Neural cell (in vitro differentiated cells): ENCODE results near the gene KIF13A. TPM values are rescaled to one million over a fixed set of nuclear protein-coding genes. Genes with fewer than 3 reads are reported as not detected.

Experiments used
- H2AFZ ChIP-seq: fragments of 200-600, 300-800 bp; sonication (generic), shearing (Covaris generic); 2 replicates; pipeline ENCODE4 v1.6.0; 2014; ENCODE audit warnings: low read depth, mild to moderate bottlenecking, antibody characterized with exemption, low read length, moderate library complexity
- H3F3A ChIP-seq: fragments of 200-600 bp; shearing (Covaris generic); 2 replicates; pipeline ENCODE4 v1.6.1; 2016; ENCODE audit warnings: mild to moderate bottlenecking, moderate library complexity, mixed read lengths, antibody characterized with exemption, low read length; ENCODE audit not compliant: insufficient read depth, poor library complexity, severe bottlenecking
- H3K27ac ChIP-seq: fragments of 200-600, 300-800 bp; sonication (generic), shearing (Covaris generic); 2 replicates; pipeline ENCODE4 v1.5.1; 2014; ENCODE audit warnings: mild to moderate bottlenecking, low read length, moderate library complexity
- H3K27me3 ChIP-seq: fragments of 300-800, 200-600 bp; sonication (generic), shearing (Covaris generic); 2 replicates; pipeline ENCODE4 v1.6.0; 2014; ENCODE audit warnings: mild to moderate bottlenecking, low read depth, low read length, moderate library complexity; ENCODE audit not compliant: insufficient read depth
- H3K36me3 ChIP-seq: fragments of 300-800, 200-600 bp; sonication (generic), shearing (Covaris generic); 2 replicates; pipeline ENCODE4 v1.5.1; 2014; ENCODE audit warnings: mild to moderate bottlenecking, antibody characterized with exemption, low read length, moderate library complexity; ENCODE audit not compliant: insufficient read depth
- H3K4me2 ChIP-seq: fragments of 300-800, 200-600 bp; sonication (generic), shearing (Covaris generic); 2 replicates; pipeline ENCODE4 v1.6.0; 2014; ENCODE audit warnings: mild to moderate bottlenecking, low read length
- H3K4me3 ChIP-seq: fragments of 300-800, 200-600 bp; sonication (generic), shearing (Covaris generic); 2 replicates; pipeline ENCODE4 v1.5.1; 2014; ENCODE audit warnings: mild to moderate bottlenecking, low read length, moderate library complexity
- H3K79me2 ChIP-seq: fragments of 200-600 bp; shearing (Covaris generic); replicated peaks from 2 replicates; pipeline ENCODE4 v1.6.0; 2014; ENCODE audit warnings: mild to moderate bottlenecking, low read length, moderate library complexity; ENCODE audit not compliant: insufficient read depth
- H3K9ac ChIP-seq: fragments of 300-800, 200-600 bp; sonication (generic), shearing (Covaris generic); 2 replicates; pipeline ENCODE4 v1.6.1; 2016; ENCODE audit warnings: mild to moderate bottlenecking, low read length, mixed read lengths
- H3K9me2 ChIP-seq: fragments of 200-600 bp; shearing (Covaris generic); 2 replicates; pipeline ENCODE4 v1.6.1; 2016; ENCODE audit warnings: mild to moderate bottlenecking, low read length, mixed read lengths; ENCODE audit not compliant: insufficient read depth
- H3K9me3 ChIP-seq: fragments of 200-600, 300-800 bp; sonication (generic), shearing (Covaris generic); 2 replicates; pipeline ENCODE4 v1.6.1; 2016; ENCODE audit warnings: mild to moderate bottlenecking, mixed run types, low read length, moderate library complexity, mixed read lengths
- H4K20me1 ChIP-seq: fragments of 200-600 bp; shearing (Covaris generic); 2 replicates; pipeline ENCODE4 v1.6.1; 2016; ENCODE audit warnings: mild to moderate bottlenecking, mixed run types; ENCODE audit not compliant: insufficient read depth
- EP300 ChIP-seq: fragments of 450-650 bp; conservative IDR thresholded peaks from 2 replicates; pipeline ENCODE4 v1.6.1; 2014; ENCODE audit warnings: antibody characterized with exemption, mild to moderate bottlenecking, moderate library complexity; ENCODE audit not compliant: poor library complexity, severe bottlenecking
- EZH2 ChIP-seq: fragments of 200-600, 300-800 bp; shearing (Covaris generic), sonication (generic); IDR thresholded peaks from 2 replicates; pipeline ENCODE4 v1.6.1; 2014; ENCODE audit warnings: antibody characterized with exemption, low read length, borderline replicate concordance, mild to moderate bottlenecking; ENCODE audit not compliant: insufficient read depth, poor library complexity, severe bottlenecking
- POLR2AphosphoS5 ChIP-seq: IDR thresholded peaks from 2 replicates; pipeline ENCODE4 v1.6.1; 2012
- RAD21 ChIP-seq: fragments of 450-650 bp; conservative IDR thresholded peaks from 2 replicates; pipeline ENCODE4 v1.6.1; 2014; ENCODE audit warnings: antibody characterized with exemption, mild to moderate bottlenecking, moderate library complexity
- SMC3 ChIP-seq: fragments of 450-650 bp; conservative IDR thresholded peaks from 2 replicates; pipeline ENCODE4 v1.6.1; 2014; ENCODE audit warnings: antibody characterized with exemption, mild to moderate bottlenecking, moderate library complexity; ENCODE audit not compliant: poor library complexity
- TAF1 ChIP-seq: IDR thresholded peaks from 2 replicates; pipeline ENCODE4 v1.6.1; 2012; ENCODE audit warnings: low read depth
- polyA minus RNA-seq: library from RNA; depleted of rRNA, polyadenylated mRNA; stranded (reverse); fragments of >200 nt; gene quantifications from 2 replicates; pipeline ENCODE4 v1.2.3, GENCODE V29; 2014
- polyA plus RNA-seq: library from polyadenylated mRNA; depleted of rRNA; stranded (reverse); fragments of >200 nt; gene quantifications from 2 replicates; pipeline ENCODE4 v1.2.3, GENCODE V29; 2014
- TF ChIP-seq, protein P1 (sequence below): IDR thresholded peaks from 2 replicates; pipeline ENCODE4 v1.6.1; 2012; ENCODE audit warnings: borderline replicate concordance
- TF ChIP-seq, protein P2 (sequence below): fragments of 450-650 bp; IDR thresholded peaks from 2 replicates; pipeline ENCODE4 v1.5.1; 2014; ENCODE audit warnings: antibody characterized with exemption, mild to moderate bottlenecking, moderate library complexity; ENCODE audit not compliant: poor library complexity, severe bottlenecking

KIF13A gene
- polyA plus RNA-seq = 9.4 and 12.8 TPM in 2 replicates
- polyA minus RNA-seq = 32.1 and 33.5 TPM in 2 replicates

DNA sequence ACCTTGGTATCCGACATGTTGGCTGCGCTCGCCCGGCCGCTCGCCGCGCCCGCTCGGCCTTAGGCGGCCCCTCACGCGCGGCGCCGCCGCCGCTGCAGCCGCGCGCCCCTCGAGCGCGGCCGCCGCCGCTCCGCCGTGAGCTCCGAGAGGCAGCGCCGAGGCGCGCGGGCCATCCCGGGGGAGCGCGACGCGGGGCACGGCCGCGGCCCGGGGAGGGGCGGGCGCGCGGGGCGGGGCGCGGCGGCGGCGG is at the start of gene KIF13A:
Gene KIF13A, minus strand, starts transcription at position 189 of the 250 bp plus-strand sequence. Its CDS starts 172 bp downstream, at position 17.
- TF ChIP-seq SMC3 = no peak
- no peak for TF ChIP-seq RAD21
- TF ChIP-seq EZH2 = no peak
- TF ChIP-seq TAF1 = no peak
- no peak for TF ChIP-seq POLR2AphosphoS5
- TF ChIP-seq, protein P1, sequence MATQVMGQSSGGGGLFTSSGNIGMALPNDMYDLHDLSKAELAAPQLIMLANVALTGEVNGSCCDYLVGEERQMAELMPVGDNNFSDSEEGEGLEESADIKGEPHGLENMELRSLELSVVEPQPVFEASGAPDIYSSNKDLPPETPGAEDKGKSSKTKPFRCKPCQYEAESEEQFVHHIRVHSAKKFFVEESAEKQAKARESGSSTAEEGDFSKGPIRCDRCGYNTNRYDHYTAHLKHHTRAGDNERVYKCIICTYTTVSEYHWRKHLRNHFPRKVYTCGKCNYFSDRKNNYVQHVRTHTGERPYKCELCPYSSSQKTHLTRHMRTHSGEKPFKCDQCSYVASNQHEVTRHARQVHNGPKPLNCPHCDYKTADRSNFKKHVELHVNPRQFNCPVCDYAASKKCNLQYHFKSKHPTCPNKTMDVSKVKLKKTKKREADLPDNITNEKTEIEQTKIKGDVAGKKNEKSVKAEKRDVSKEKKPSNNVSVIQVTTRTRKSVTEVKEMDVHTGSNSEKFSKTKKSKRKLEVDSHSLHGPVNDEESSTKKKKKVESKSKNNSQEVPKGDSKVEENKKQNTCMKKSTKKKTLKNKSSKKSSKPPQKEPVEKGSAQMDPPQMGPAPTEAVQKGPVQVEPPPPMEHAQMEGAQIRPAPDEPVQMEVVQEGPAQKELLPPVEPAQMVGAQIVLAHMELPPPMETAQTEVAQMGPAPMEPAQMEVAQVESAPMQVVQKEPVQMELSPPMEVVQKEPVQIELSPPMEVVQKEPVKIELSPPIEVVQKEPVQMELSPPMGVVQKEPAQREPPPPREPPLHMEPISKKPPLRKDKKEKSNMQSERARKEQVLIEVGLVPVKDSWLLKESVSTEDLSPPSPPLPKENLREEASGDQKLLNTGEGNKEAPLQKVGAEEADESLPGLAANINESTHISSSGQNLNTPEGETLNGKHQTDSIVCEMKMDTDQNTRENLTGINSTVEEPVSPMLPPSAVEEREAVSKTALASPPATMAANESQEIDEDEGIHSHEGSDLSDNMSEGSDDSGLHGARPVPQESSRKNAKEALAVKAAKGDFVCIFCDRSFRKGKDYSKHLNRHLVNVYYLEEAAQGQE = no peak
- no peak for TF ChIP-seq EP300
- TF ChIP-seq, protein P2, sequence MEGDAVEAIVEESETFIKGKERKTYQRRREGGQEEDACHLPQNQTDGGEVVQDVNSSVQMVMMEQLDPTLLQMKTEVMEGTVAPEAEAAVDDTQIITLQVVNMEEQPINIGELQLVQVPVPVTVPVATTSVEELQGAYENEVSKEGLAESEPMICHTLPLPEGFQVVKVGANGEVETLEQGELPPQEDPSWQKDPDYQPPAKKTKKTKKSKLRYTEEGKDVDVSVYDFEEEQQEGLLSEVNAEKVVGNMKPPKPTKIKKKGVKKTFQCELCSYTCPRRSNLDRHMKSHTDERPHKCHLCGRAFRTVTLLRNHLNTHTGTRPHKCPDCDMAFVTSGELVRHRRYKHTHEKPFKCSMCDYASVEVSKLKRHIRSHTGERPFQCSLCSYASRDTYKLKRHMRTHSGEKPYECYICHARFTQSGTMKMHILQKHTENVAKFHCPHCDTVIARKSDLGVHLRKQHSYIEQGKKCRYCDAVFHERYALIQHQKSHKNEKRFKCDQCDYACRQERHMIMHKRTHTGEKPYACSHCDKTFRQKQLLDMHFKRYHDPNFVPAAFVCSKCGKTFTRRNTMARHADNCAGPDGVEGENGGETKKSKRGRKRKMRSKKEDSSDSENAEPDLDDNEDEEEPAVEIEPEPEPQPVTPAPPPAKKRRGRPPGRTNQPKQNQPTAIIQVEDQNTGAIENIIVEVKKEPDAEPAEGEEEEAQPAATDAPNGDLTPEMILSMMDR = no peak
- Histone ChIP-seq H3K9me3 (no peaks in the 10 kb centered on the region), H3F3A (no peaks in the 10 kb centered on the region), H4K20me1 (no peaks in the 10 kb centered on the region), H3K9me2 (no peaks in the 10 kb centered on the region), H2AFZ (peak within 1 kb of the TSS; percentile 48), H3K4me3 (peak within 1 kb of the TSS; percentile 82), H3K9ac (peak within 1 kb of the TSS; percentile 73), H3K4me2 (peak within 1 kb of the TSS; percentile 88), H3K79me2 (peaks cover 15% of the 10 kb centered on the region), H3K36me3 (no peaks in the 10 kb centered on the region), H3K27me3 (no peaks in the 10 kb centered on the region), H3K27ac (peak within 1 kb of the TSS; percentile 51)

DNA sequence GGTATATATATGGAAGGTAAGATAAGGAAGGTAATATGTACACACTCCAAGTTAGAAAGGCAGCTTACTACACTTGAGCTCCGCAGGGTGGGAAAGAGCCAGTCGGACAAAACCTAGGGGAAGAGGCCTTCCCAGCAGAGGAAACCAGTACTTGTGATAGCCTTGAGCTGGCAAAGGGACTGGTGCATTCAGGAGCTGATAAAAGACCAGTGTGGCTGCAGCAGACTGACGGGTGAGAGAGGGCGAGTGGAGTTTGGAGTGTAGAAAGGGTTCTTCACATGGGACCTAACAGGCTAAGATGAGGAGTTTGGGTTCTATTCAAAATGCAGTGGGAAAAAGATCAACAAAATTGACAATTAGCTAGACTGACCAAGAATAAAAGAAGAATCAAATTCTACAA is 49.3 kb upstream of the KIF13A start:
- no peak for TF ChIP-seq EZH2
- TF ChIP-seq RAD21 = no peak
- TF ChIP-seq, protein P2 = no peak
- no peak for TF ChIP-seq TAF1
- TF ChIP-seq EP300 = no peak
- TF ChIP-seq POLR2AphosphoS5 = no peak
- Histone ChIP-seq H3K9ac (no peak overlapping the region), H4K20me1 (no peaks in the 10 kb centered on the region), H3K9me3 (no peaks in the 10 kb centered on the region), H3K27me3 (no peaks in the 10 kb centered on the region), H3K36me3 (no peaks in the 10 kb centered on the region), H3K79me2 (no peaks in the 10 kb centered on the region), H3K4me3 (no peak overlapping the region), H3K27ac (no peak overlapping the region), H3K4me2 (no peak overlapping the region), H3K9me2 (no peaks in the 10 kb centered on the region), H3F3A (no peaks in the 10 kb centered on the region), H2AFZ (no peak overlapping the region)
